HG03460 (cell line): Measurements from ENCODE around the gene MESP2.

Experiments
- ATAC-seq: cut with Tn5 transposase; IDR thresholded peaks from one replicate; pipeline ENCODE4 v1.9.1; 2021; ENCODE audit not compliant: unreplicated experiment

MESP2 gene

GRCh38 chr15:89814112-89814742, 38.1 kb downstream of the MESP2 start:
- no peak for ATAC-seq

- no peak for ATAC-seq
These were observed 39.6 kb downstream of the MESP2 start for GRCh38 chr15:89815769-89816168.

- ATAC-seq, result no peak
These were observed 41.7 kb downstream of the MESP2 start for GRCh38 chr15:89817701-89818280.

DNA sequence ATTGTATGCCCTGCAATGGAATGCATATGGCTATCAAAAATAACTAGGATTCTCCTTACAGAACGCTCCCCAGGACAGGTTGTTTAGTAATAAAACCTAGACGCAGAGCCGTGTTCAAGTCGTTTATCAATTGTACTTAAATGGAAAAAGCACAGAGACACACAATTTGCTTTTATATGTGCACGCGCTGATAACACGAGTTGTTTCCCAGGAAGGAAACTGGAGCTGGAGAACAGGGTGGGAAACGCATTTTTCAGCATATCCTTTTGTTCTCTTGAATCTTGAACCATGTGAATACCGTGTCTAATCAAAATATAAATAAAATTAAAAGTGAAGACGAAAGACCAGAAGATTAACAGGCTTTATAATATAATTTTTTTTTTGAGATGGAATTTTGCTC, 42.2 kb downstream of the MESP2 start:
- no peak for ATAC-seq

DNA sequence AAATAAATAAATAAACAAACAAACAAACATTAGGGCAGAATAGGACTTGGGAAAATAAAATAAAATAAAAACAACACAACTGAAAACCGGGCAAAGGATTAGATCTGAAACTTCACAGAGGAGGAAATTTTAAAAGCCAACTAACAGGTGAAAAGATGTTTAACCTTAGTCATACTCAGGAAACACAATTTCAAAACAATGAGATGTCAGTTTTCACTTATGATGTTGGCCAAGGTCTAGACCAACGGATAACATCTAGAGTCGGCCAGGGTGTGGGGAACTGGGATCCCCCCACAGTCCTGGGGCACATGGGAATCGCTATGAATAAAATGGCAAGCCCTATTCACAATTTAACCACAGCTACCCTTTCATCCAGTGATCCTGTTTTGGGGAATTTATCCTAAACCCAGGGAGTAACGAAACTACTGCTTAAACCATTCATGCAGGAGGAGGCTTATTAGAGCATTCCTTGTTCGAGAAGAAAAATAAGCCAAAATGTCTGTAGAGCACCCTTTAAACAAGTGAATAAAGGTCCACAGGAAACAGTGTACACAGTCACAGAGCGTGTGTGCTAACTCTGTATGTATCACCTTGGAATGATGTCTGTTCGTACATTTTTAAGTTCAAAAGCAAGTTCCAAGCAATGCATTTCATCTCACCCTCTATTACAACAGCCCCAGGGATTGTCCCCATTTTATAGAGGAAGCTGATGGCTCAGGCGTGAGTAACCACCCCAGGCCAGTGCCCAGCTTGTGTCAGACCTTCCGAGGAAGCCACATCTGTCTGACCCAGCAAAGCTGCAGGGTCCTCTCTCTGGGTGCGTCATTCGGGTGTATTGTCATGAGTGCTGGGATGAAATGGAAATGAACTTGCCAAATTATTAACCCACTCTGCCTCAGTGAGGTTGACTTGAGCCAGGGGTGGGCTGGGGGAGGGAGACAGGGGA, 44.8 kb downstream of the MESP2 start:
- no peak for ATAC-seq

DNA sequence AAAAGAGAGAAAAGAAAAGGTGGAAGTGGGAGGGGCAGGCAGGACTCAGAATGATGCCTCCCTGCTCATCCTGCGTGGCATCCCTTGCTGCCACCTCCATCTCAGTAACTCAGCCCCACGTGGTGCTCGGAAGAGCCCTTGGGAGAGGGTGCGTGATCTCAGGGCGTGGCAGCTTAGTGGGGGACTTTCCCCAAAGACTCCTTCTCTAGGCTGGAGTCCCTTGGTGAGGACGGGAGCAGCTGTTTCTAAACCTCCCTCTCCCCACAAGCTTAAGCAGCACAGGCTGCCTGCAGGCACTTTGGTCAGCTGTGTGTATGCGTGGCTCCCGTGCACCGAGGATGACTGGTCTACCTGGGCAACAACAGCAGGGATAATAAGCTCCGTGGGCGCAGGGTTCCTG, 45.9 kb downstream of the MESP2 start:
- no peak for ATAC-seq

DNA sequence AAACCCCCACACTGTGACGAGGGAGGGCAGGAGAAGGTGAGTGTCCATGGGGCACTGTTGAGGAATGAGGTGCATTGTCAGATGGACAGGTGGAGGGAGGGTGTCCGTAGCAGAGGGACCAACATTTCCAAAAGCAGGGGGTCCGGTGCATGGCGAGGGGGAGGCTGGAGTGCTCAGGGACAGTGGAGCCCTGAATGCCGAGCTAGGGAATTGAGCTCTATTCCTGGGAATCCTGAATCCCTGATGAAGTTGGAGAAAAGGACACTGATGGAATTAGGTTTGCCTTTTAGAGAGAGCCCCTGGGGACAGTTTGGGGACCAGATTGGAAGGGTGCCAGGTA, 46.4 kb downstream of the MESP2 start:
- ATAC-seq, result no peak

DNA sequence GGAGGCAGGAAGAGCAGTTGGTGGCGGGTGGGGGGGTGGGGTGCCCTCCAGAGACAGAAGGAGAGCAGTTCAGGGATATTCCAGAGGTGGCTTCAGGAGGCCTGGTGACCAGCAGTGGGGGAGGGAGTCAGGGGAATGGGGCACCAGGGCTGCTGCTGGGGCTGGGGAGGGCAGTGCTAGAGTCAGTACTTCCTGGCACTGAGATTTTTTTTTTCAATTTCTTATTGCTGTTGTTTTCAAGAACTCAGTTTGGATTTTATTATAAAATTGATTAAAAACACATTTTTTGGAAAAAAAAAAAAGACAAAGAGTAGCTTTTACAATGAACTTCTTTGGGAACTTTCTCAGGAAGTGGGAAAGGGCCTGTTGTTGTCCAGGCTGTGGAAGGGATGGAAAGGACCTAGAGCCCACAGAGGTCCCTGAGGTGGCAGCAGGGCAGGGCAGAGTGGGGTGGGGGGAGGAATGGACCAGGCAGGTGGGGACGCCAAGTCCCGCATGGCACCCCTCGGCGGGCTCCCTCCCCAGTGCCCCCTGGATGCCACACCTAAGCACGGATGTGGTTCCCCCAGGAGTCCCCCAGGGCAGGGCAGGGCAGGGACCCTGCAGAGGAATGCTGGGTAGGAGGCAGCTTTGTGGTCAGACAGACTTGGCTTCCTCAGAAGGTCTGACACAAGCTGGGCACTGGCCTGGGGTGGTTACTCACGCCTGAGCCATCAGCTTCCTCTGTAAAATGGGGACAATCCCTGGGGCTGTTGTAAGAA, 47.0 kb downstream of the MESP2 start:
- no peak for ATAC-seq

- no peak for ATAC-seq
These were observed 47.9 kb downstream of the MESP2 start for GRCh38 chr15:89823836-89824606.

DNA sequence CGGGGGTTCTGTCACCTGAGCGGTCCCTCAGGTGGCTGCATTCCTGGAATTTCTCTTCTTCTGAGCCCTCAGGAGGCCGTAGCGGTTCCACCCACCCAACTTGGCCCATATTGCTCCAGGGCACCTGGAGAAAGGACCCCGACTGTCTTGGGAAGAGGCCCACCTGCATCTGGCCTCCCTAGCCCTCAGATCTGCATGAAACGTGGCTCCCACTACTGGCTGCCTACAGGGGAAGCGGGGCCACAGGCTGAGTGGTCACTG, 48.4 kb downstream of the MESP2 start:
- no peak for ATAC-seq

- ATAC-seq, result no peak
These were observed 49.3 kb downstream of the MESP2 start for GRCh38 chr15:89825271-89825940.

- no peak for ATAC-seq
These were observed 50.8 kb downstream of the MESP2 start for GRCh38 chr15:89826671-89827655.

DNA sequence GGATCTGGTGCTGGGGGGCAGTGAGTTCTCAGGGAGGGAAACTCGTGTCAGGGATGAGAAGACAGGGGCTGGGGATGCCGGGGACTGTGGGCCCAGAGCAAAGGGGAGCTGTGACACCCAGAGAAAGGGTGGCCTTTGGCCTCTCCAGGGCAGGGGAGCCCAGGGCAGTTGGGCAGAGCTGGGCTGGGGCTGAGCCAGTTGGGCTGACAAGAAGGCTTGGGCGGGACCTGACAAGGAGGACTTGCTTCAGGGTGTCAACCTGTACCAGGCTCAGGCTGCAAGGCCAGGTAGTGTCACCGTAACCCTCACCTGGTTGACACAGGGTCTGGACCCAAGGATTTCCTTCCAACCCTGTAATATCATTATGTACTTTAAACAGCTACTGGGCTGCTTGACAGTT, 51.7 kb downstream of the MESP2 start:
- ATAC-seq, result no peak
